GM13977 (cell line): ENCODE measurements around the gene AATK.

Experiments
- DNase-seq: peaks from one replicate; pipeline ENCODE4 v3.0.0; 2012; ENCODE audit warnings: low spot score
- in situ Hi-C: fragments of 300-500 bp; cut with MboI; formaldehyde crosslinking; loops from one replicate; pipeline ENCODE4 v1.12.0; 2022; ENCODE audit warnings: low sequenced_read_pairs, low pct_unique_long_range_greater_than_20kb, mixed read lengths, inconsistent platforms; ENCODE audit not compliant: unreplicated experiment
- TF ChIP-seq, protein P1 (sequence below): IDR thresholded peaks from 2 replicates; pipeline ENCODE4 v1.5.1; 2012; ENCODE audit warnings: mild to moderate bottlenecking, control low read depth; ENCODE audit not compliant: insufficient read depth; ENCODE audit errors: extremely low read depth, missing control alignments

The AATK gene

GRCh38 chr17:81074875-81075274 lies 91.1 kb downstream of the AATK start:
- in situ Hi-C loops = no loop called here
- TF ChIP-seq, protein P1, sequence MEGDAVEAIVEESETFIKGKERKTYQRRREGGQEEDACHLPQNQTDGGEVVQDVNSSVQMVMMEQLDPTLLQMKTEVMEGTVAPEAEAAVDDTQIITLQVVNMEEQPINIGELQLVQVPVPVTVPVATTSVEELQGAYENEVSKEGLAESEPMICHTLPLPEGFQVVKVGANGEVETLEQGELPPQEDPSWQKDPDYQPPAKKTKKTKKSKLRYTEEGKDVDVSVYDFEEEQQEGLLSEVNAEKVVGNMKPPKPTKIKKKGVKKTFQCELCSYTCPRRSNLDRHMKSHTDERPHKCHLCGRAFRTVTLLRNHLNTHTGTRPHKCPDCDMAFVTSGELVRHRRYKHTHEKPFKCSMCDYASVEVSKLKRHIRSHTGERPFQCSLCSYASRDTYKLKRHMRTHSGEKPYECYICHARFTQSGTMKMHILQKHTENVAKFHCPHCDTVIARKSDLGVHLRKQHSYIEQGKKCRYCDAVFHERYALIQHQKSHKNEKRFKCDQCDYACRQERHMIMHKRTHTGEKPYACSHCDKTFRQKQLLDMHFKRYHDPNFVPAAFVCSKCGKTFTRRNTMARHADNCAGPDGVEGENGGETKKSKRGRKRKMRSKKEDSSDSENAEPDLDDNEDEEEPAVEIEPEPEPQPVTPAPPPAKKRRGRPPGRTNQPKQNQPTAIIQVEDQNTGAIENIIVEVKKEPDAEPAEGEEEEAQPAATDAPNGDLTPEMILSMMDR = no peak
- no peak for DNase-seq

DNA sequence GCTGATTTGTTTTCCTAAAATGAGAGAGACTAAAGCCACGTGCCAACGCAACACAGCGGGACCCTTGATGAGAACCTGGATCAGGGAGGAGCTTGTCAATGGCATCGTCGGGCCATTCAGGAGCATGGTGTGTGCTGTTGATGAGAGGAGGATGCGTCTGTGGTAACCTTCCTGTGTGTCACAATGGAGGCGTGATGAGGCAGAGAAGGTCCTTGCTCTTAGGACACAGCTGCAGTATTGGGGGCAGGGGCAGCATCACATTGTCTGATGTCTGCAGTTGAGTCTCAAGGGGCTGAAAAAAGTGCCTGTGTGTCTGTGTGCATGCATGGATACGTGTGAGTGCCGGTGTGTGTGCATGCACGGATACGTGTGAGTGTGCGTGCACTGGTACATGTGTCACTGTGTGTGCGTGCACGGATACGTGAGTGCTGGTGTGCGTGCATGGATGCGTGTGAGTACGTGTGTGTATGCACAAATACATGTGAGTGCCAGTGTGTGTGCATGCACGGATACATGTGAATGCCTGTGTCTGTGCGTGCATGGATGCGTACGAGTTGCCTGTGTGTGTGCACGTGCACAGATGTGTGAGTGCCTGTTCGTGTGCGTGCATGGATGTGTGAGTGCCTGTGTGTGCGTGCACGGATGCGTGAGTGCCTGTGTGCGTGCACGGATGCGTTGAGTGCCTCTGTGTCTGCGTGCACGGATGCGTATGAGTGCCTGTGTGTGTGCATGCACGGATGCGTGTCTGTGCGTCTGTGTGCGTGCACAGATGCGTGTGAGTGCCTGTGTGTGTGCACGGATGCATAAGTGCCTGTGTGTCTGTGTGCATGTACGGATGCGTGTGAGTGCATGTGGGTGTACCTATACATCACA lies 91.8 kb downstream of the AATK start:
- TF ChIP-seq, protein P1 = no peak
- in situ Hi-C loops = no loop called here
- no peak for DNase-seq

DNA sequence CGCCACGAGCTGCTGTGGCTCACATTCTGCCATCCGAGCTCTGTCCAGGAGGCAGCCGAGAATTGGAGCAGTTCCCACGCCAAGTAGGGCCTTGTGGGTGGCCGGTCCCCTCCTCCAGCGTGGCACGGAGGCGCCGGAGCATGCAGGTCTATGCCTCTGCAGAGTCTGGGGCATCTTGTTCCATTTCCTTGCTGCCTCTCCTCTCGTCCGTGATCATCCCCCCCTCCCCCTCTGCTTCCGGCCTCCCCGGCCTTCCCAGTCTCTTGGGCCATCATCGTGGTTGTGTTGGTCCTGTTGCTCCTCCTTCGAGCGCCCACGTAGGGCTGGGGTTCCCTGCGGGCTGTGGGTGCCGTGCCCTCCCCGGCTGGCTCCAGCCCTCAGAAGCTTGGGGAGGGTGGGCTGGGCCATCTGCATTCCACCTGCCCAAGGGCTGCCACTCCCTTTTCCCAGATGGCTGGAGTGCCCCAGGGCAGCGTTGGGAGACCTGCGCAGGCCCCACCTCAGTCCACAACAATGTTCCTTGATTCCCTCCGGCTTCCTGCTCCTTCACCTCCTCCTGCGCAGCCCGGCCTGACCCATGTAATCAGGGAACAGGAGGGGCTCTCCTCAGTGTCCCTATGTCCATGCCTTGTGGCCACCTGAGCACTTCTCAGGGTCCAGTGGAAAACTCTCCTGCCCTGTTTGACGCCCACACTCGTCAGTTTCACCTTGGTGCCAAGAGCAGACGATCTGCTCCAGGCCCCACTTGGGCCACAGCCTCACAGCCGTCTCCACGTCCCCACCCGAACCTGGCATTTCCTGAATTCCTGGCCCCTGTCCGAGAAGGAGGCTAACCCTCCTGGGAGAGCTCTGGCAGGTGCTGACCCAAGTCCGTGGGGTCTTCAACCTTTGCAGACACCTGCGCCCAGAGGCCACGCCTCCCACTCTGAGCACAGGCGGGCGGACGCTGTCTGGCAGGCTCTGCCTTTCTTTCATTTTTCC lies 94.0 kb downstream of the AATK start:
- in situ Hi-C loops = no loop called here
- no peak for DNase-seq
- TF ChIP-seq, protein P1 = no peak

DNA sequence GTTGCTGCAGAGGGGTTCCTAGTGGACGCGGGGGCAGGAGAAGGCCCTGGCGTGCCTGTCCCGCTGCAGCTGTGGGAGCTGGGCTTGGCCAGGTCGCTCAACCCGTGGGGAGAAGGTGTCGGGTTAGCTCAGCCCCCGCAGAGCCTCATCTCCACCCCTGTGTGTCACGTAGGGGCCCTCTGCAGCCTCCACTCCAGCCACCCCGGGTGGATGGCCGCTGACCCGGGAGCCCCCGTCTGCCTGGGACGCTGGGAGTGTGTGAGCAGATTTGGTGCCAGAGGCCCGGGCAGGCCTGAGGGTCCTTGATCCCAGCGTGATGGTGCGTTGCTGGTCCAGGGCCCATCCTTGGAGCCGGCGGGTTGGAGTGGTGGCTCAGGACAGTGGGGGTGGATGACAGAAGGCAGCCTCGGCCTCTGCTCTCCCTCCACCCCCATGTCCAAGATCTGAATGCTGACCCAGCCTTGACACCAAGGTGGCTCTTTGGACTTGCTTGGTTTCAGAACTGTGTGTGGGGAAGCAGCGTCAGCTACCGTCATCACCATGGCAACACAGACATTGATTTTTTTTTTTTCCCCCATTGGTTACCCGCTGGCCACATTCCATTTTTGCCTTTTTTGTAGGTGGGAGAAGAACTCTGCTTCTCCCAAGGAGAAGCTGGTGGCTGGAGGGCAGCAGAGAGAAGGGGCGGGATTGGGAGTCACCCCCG lies 95.3 kb downstream of the AATK start:
- no peak for DNase-seq
- in situ Hi-C loops = no loop called here
- TF ChIP-seq, protein P1 = no peak

DNA sequence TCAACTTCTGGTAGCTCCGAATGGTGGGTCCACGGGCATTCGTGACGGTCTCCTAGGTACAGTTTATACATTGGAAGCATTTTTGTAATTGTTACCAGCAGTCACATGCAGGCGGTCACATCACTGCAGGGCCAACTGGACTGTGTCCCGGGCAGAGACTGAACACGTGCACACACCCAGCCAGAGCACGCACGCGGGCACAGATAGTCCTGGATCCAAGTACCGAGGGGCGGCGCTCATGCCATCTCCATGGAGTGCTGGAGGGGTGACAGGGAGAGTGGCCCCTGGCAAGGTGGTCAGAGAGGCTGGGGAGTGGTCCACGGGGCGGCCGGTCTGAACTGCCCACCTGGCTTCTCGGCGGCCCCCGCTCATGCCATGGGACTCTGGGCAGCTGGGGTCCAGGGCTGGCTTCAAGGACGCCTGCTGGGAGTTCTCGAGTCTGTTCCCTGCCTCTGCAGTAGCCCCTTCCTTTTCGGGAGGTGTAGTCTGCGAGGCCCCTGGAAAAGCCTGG lies 96.8 kb downstream of the AATK start:
- TF ChIP-seq, protein P1 = no peak
- DNase-seq = no peak
- in situ Hi-C loops = no loop called here
